Testis (tissue), 3 donors: ENCODE results near the gene BRD4. TPM values are rescaled to one million over a fixed set of nuclear protein-coding genes. Genes with fewer than 3 reads are reported as not detected.
"Not testable (repeated sequence)": the region's sequence is repeated elsewhere in the genome, so short reads cannot be mapped to it uniquely, and the experiment has no call there.

Source experiments
- DNase-seq: peaks from one replicate; pipeline ENCODE4 v3.0.0-alpha.2; 2019
- H3K27ac ChIP-seq, 2 donors: fragments of 200-600 bp; sonication (generic); one replicate each; pipeline ENCODE4 v1.5.1; 2019
- H3K27me3 ChIP-seq: fragments of 200-600 bp; sonication (generic); one replicate; pipeline ENCODE4 v1.5.1; 2019
- H3K36me3 ChIP-seq: fragments of 200-600 bp; sonication (generic); one replicate; pipeline ENCODE4 v1.5.1; 2017; ENCODE audit warnings: low read depth; ENCODE audit errors: missing control alignments
- H3K4me1 ChIP-seq: fragments of 200-600 bp; sonication (generic); one replicate; pipeline ENCODE4 v1.5.1; 2019
- H3K4me3 ChIP-seq, 2 donors: fragments of 200-600 bp; sonication (generic); one replicate each; pipeline ENCODE4 v1.5.1; 2017 to 2019
- H3K9me3 ChIP-seq: fragments of 200-600 bp; sonication (generic); one replicate; pipeline ENCODE4 v1.5.1; 2017
- CTCF ChIP-seq, 3 experiments: fragments of 450-650 bp in 2 of 3; fragments of 200-600 bp in 1 of 3; sonication (generic) in 1 of 3; IDR thresholded peaks; one replicate each; pipeline ENCODE4 v1.5.1; 2016 to 2019; ENCODE audit warnings: antibody characterized with exemption in 3 of 3, mild to moderate bottlenecking in 2 of 3, moderate library complexity in 1 of 3
- POLR2A ChIP-seq: fragments of 450-650 bp; IDR thresholded peaks from one replicate; pipeline ENCODE4 v1.6.1; 2017; ENCODE audit warnings: antibody characterized with exemption, mild to moderate bottlenecking, moderate library complexity
- whole genome bisulfite sequencing, 2 donors: methylation state at CpG; one replicate each; pipeline ENCODE4 v1.1.5; 2018; 5-methylcytosine and 5-hydroxymethylcytosine counted together
- intact Hi-C: fragments of 100-400 bp; cut with DNase I; formaldehyde crosslinking; loops from one replicate; pipeline ENCODE4 v1.15.1; 2023; ENCODE audit warnings: low total_unique reads
- polyA plus RNA-seq: library from polyadenylated mRNA; stranded (reverse); fragments of 350-450 nt; fragmentation: Illumina TruSeq; extraction: RNeasy Lipid Tissue Mini Kit (QIAGEN cat#74804); gene quantifications from one replicate; pipeline ENCODE4 v1.2.3, GENCODE V29; 2014; ENCODE audit warnings: low read depth, low replicate concordance; ENCODE audit not compliant: insufficient read depth
- total RNA-seq, 2 donors: library from RNA; depleted of rRNA; stranded (reverse); fragments of >200 nt; gene quantifications; one replicate each; pipeline ENCODE4 v1.2.3, GENCODE V29; 2016

BRD4 gene
- total and polyA plus RNA-seq, 3 donors from 2014 or later: 59.2 to 109 (median 106) TPM

GRCh38 chr19:15337202-15337601 is 4.9 kb upstream of the BRD4 start:
- Histone ChIP-seq H3K4me1 (peaks cover 8% of the 10 kb centered on the region), H3K4me3 (no peak overlapping the region), H3K36me3 (no peaks in the 10 kb centered on the region), H3K9me3 (no peaks in the 10 kb centered on the region), H3K27me3 (no peaks in the 10 kb centered on the region), H3K27ac (no peak overlapping the region)
- intact Hi-C loops: loop anchor here (10.0 kb wide), 1 partner anchor 72 kb away; no protein-coding TSS in a partner anchor
- 66 to 73% methylated on average over 8 of the region's 8 CpGs for WGBS, 2 donors
- TF ChIP-seq CTCF (IDR thresholded peaks at IDR 0.05) (no peak), POLR2A (no peak)
- DNase-seq: no peak

- H3K27me3 ChIP-seq, H3K4me1 ChIP-seq, H3K36me3 ChIP-seq, H3K4me3 ChIP-seq, H3K9me3 ChIP-seq, DNase-seq, H3K27ac ChIP-seq: not testable (repeated sequence)
- intact Hi-C loops: loop anchor here (10.0 kb wide), 1 partner anchor 71 kb away; no protein-coding TSS in a partner anchor
- WGBS, 2 donors: 61 to 63% methylated on average over 7 of the region's 7 CpGs
These were observed 3.7 kb upstream of the BRD4 start for GRCh38 chr19:15335992-15336391.

- TF ChIP-seq POLR2A: no peak
- TF ChIP-seq CTCF (IDR thresholded peaks at IDR 0.05): no peak
- 0 to 1% methylated on average over 28 to 30 of the region's 122 CpGs for WGBS, 2 donors
- peaks cover 48% of the 10 kb centered on the region for H3K4me1 ChIP-seq
- DNase-seq: peak; percentile 56
- H3K4me3 ChIP-seq: peak overlapping the region; percentile 89 to 96
- no peaks in the 10 kb centered on the region for H3K27me3 ChIP-seq
- no peaks in the 10 kb centered on the region for H3K9me3 ChIP-seq
- no peaks in the 10 kb centered on the region for H3K36me3 ChIP-seq
- intact Hi-C loops: loop anchor here (10.0 kb wide), 1 partner anchor 67 kb away; no protein-coding TSS in a partner anchor
- H3K27ac ChIP-seq: peak overlapping the region; percentile 93 to 94
These were observed 674 bp downstream of the BRD4 start for GRCh38 chr19:15331419-15332310.

- Histone ChIP-seq H3K36me3 (no peaks in the 10 kb centered on the region), H3K4me1 (peaks cover 56% of the 10 kb centered on the region), H3K27me3 (no peaks in the 10 kb centered on the region), H3K27ac (peak overlapping the region; percentile 93 to 94), H3K9me3 (no peaks in the 10 kb centered on the region), H3K4me3 (peak overlapping the region; percentile 89 to 96)
- intact Hi-C loops: loop anchor here (10.0 kb wide), 1 partner anchor 66 kb away; no protein-coding TSS in a partner anchor
- peak; percentile 37 for DNase-seq
- WGBS, 2 donors: 4 to 5% methylated on average over 17 of the region's 17 CpGs
- TF ChIP-seq CTCF (IDR thresholded peaks at IDR 0.05): no peak
- no peak for TF ChIP-seq POLR2A
These were observed 1.4 kb downstream of the BRD4 start for GRCh38 chr19:15330801-15331418.

- H3K4me1 ChIP-seq: peaks cover 79% of the 10 kb centered on the region
- DNase-seq: peak; percentile 41
- WGBS, 2 donors: 39% methylated on average over 10 of the region's 10 CpGs
- H3K27ac ChIP-seq: peak overlapping the region in 1 of 2 donors; percentile 94
- intact Hi-C loops: no loop called here
- no peak overlapping the region for H3K4me3 ChIP-seq
- no peaks in the 10 kb centered on the region for H3K9me3 ChIP-seq
- TF ChIP-seq CTCF (IDR thresholded peaks at IDR 0.05) (no peak), POLR2A (no peak)
- no peaks in the 10 kb centered on the region for H3K36me3 ChIP-seq
- no peaks in the 10 kb centered on the region for H3K27me3 ChIP-seq
These were observed 4.0 kb downstream of the BRD4 start for GRCh38 chr19:15328312-15328711.
